GM12872 (cell line): ENCODE measurements around the gene RGSL1.

ENCODE experiments used
- TF ChIP-seq, protein P1 (sequence below): IDR thresholded peaks from 3 replicates; pipeline ENCODE4 v1.5.1; 2011; ENCODE audit warnings: low read depth, mild to moderate bottlenecking, low read length, moderate library complexity; ENCODE audit not compliant: insufficient read depth

Gene RGSL1

DNA sequence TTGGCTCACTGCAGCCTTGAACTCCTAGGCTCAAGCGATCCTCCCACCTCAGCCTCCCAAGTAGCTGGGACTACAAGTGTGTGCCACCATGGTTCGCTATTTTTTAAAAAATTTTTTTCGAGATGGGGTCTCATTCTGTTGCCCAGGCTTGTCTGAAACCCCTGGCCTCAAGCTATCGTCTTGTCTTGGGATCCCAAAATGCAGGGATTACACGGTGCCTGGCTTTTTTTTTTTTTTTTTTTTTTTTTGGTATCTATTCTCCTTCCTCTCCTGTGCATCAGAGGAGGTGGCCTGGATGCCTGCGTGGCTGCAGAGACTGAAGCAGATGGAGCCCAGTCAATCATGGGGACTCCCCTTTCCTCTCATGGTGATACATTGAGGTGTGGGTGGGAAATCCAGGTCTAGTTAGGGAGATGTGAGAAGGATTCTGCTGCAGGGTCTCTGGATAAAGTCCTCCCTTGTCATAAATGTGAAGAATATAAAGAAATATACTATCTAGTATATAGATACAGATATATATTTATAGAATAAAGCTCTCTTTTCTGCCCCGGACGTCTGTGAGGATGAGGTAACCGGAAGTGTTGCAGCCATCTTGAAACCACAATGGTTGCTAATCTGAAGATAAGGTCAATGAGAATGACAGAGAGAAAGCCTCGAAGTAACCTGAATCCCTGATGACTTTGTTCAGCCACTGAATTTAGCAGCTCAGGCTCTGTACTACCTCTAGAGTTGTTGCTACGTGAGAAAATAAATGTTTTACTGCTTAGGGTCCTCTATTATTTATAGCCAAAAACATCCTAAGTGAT is 19.5 kb upstream of the RGSL1 start:
- TF ChIP-seq, protein P1, sequence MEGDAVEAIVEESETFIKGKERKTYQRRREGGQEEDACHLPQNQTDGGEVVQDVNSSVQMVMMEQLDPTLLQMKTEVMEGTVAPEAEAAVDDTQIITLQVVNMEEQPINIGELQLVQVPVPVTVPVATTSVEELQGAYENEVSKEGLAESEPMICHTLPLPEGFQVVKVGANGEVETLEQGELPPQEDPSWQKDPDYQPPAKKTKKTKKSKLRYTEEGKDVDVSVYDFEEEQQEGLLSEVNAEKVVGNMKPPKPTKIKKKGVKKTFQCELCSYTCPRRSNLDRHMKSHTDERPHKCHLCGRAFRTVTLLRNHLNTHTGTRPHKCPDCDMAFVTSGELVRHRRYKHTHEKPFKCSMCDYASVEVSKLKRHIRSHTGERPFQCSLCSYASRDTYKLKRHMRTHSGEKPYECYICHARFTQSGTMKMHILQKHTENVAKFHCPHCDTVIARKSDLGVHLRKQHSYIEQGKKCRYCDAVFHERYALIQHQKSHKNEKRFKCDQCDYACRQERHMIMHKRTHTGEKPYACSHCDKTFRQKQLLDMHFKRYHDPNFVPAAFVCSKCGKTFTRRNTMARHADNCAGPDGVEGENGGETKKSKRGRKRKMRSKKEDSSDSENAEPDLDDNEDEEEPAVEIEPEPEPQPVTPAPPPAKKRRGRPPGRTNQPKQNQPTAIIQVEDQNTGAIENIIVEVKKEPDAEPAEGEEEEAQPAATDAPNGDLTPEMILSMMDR: no peak

DNA sequence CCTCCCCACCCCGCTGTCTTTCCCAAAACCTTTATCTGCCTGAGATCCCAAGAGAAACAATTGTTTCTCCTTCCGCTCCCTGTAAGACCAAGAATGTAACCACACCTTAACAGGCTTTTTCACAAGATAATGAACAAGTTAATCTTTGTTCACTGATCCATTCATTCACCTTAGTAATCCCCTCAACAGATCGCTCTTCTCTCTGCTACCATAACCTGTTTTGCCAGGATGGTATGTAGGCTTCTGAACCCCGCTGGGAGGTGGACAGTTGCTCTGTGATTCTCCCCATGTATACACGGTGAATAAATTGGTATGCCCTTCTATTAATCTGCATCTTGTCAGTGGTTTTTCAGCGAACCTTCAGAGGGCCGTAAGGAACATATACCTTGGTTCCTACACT is 18.7 kb upstream of the RGSL1 start:
- TF ChIP-seq, protein P1: no peak

DNA sequence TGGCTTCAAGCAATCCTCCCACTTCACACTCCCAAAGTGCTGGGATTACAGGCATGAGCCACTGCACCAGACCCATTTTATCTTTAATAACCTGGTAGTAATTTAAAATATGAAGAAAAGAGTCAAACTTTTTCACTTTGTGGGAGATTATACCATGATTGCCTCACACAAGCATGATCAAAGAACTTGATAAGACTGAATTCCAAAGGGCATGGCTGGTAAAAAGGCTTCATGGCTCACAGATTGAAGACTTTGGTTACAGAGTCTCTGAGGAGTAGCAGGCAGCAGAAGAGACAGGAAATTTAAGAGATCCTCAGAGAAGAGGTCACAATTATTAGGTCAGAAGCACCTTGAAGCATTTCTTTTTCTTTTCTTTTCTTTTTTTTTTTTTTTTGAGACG is 16.4 kb upstream of the RGSL1 start:
- TF ChIP-seq, protein P1: no peak

DNA sequence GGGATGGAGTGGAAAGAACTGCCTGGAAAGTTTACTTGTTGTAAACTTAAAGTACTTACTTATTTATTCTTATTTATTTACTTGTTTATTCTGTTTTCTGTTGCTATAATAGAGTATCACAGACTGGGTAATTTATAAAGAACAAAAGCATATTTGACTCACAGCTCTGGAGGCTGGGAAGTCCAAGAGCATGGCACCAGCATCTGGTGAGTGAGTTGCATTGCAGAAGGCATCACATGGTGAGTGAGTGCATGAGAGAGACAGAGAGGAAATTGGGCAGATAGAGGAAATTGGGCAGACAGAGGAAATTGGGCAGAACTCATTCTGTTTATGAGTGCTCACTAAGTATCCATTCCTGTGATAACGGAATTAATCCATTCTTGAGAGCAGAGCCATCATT is 11.6 kb upstream of the RGSL1 start:
- TF ChIP-seq, protein P1: no peak

DNA sequence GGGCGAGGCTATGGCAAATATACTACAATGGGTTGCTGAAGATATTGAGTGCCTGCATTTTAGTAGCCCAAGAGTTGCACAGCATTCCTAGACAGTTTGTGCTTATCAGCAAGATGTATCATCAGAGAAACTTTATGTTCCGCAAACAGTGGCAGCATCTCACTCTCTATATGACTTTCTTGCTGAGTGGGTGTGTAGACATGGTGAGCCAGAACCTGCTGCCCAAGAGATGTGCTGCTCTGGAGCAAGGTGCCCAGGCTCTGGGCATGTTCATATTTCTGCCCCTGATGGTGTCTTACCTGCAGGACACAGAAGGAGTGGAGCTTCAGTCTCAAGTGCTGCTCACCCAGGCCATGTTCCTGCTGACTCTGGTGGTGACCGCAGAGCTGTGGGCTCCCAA is 8.2 kb upstream of the RGSL1 start:
- TF ChIP-seq, protein P1: no peak

DNA sequence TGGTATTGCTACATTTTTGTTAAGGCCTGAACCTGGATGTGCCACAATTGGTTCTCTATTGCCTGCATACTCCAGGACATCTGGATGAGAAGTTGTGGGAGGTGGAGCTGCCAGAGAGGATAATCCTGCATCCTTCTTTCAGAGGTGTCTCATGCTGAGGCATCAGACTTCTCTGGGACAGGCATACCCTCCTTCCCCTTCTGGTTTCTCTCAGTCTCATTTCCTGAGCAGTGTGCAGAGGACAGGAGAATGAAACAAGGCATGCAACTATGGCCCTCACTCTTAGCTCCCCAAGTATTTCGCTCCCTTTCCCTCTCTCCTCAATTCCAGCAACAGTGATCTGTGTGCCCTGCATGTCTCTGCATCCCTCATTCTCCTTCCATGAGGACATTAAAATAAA is 7.6 kb upstream of the RGSL1 start:
- TF ChIP-seq, protein P1: no peak

DNA sequence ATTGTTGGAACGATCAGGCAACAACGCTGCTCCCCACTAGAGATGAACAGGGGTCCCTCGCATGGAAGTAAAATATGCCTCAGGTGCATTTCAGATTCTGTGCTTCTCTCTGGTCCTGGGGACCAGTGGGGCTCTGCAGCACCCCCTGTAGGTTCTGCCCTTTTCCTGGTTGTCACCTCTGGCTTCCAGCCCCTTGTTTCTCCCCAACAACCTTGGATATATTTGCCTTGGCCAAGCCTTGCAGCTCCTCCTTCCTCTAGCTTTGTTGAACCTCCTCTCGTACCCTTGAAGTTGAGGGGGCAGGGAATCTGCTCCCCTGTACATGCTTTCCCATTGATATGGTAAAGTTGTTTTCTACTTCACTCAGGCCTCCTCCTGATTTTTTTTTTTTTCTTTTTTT is 5.4 kb upstream of the RGSL1 start:
- TF ChIP-seq, protein P1: 0 out of 3 replicates have a peak, but pooled peaks have one; percentile 41
